Measurements from ENCODE around the gene TMEM217.

Gene TMEM217

DNA sequence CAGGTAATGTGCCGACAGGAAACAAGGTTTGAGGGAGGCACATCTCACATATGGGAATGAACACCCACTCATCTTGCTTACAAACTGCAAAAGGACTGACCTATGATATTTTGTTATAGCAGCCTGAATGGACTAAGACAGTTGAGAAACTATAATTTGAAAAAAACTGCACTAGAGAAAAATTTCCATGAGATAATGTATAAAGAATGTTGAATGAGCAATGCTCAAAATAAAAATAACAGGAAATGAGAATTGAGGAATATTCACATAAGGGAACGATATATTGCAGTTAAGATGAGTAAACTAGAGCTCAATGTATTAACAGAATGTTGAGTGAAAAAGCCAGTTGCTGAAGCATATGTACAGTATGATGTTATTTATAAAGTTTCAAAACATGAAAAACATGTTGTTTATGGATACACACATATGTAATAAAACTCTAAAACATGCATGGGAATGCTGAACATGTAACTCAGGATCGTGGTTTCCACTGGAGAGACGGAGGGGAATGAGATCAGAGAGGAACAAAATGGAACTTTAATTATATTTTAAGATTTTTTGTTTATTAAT is 6.6 kb downstream of the TMEM217 start:
- TF ChIP-seq, protein P1, sequence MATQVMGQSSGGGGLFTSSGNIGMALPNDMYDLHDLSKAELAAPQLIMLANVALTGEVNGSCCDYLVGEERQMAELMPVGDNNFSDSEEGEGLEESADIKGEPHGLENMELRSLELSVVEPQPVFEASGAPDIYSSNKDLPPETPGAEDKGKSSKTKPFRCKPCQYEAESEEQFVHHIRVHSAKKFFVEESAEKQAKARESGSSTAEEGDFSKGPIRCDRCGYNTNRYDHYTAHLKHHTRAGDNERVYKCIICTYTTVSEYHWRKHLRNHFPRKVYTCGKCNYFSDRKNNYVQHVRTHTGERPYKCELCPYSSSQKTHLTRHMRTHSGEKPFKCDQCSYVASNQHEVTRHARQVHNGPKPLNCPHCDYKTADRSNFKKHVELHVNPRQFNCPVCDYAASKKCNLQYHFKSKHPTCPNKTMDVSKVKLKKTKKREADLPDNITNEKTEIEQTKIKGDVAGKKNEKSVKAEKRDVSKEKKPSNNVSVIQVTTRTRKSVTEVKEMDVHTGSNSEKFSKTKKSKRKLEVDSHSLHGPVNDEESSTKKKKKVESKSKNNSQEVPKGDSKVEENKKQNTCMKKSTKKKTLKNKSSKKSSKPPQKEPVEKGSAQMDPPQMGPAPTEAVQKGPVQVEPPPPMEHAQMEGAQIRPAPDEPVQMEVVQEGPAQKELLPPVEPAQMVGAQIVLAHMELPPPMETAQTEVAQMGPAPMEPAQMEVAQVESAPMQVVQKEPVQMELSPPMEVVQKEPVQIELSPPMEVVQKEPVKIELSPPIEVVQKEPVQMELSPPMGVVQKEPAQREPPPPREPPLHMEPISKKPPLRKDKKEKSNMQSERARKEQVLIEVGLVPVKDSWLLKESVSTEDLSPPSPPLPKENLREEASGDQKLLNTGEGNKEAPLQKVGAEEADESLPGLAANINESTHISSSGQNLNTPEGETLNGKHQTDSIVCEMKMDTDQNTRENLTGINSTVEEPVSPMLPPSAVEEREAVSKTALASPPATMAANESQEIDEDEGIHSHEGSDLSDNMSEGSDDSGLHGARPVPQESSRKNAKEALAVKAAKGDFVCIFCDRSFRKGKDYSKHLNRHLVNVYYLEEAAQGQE (IDR thresholded peaks at IDR 0.05; ENCODE audit: insufficient read depth in 1 of 2, low read depth in 2 of 2, low read length in 2 of 2), result no peak
- TF ChIP-seq FOXP2 (optimal IDR thresholded peaks at IDR 0.05; ENCODE audit: borderline replicate concordance, extremely low read depth, extremely low read length, insufficient read depth) (no peak), TAF1 (IDR thresholded peaks at IDR 0.05; ENCODE audit: borderline replicate concordance, insufficient read depth, low read length) (no peak), SIN3A (IDR thresholded peaks at IDR 0.05; ENCODE audit: borderline replicate concordance, insufficient read depth, low read length) (no peak), POLR2AphosphoS5 (IDR thresholded peaks at IDR 0.05; ENCODE audit: low read depth, low read length) (no peak)

DNA sequence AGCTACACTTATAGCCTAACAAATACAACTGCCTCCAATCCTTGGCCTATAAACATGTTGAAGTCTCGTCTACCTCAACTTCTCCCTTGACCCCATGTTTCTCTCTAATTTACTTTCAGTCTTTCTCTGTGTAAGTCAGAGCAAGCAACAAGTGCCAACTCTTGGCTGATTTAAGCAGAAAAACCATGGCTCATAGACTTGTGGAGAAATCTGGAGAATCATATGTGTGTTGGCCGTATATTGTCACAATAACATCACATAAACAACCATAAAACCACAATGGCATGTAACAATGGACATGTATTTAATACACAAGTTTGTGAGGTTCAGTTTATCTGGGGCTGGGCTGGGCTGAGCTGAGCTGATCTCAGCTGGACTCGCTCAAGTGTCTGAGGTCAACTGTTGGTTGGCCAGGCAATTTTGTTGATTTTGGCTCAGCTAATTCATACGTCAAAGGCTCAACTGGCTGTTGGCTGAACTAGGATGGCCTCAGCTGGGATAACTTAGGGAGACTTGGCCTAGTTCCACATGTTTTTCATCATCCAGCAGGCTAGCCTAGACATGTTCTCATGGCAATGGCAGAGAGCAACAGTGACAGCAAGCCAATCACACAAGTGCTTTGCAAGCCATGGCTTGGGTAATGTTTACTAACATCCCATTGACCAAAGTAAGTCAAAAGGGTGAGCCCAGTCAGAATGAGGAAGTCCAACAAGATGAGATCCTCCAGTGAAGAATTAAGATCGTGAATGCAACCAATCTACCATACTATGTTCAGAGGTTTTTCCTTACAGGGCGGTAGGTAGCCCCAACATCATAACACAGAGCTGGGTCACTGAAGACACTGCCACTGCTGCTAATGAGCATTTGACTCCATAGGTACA is 13.3 kb downstream of the TMEM217 start:
- peak; percentile 97 for TF ChIP-seq SIN3A (IDR thresholded peaks at IDR 0.05; ENCODE audit: borderline replicate concordance, insufficient read depth, low read length)
- TF ChIP-seq POLR2AphosphoS5 (IDR thresholded peaks at IDR 0.05; ENCODE audit: low read depth, low read length), result peak; percentile 77
- peak; percentile 80 for TF ChIP-seq FOXP2 (optimal IDR thresholded peaks at IDR 0.05; ENCODE audit: borderline replicate concordance, extremely low read depth, extremely low read length, insufficient read depth)
- TF ChIP-seq TAF1 (IDR thresholded peaks at IDR 0.05; ENCODE audit: borderline replicate concordance, insufficient read depth, low read length), result peak; percentile 48; the same call in 1 of the 2 replicates
- TF ChIP-seq, protein P1 (IDR thresholded peaks at IDR 0.05; ENCODE audit: insufficient read depth in 1 of 2, low read depth in 2 of 2, low read length in 2 of 2), result peak in 1 of 2 experiments; percentile 38; a peak in 1 of 4 replicates

DNA sequence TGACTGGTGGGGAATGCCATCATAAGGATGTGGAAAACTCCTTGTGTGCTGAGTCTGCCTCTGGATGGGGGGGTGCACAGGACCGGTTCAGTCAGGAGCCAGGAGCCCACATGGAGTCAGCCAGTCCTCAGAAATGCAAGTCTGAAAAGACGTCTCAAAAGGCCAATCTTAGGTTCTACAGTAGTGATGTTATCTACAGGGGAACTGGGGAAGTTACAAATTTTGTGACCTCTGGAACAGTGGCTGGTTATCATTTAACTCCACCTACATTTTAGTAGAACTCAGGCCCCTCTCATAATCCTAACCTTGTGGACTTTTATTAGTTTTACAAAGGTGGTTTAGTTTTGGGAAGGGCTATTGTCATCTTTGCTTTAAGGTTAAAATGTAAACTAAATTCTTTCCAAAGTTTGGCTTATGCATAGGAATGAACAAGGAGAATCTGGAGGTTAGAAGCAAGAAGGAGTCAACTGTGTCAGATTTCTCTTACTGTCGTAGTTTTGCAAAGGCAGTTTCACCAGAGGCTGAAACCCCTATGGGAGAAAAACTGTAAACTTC is 14.1 kb downstream of the TMEM217 start:
- TF ChIP-seq SIN3A (IDR thresholded peaks at IDR 0.05; ENCODE audit: borderline replicate concordance, insufficient read depth, low read length) (no peak), FOXP2 (optimal IDR thresholded peaks at IDR 0.05; ENCODE audit: borderline replicate concordance, extremely low read depth, extremely low read length, insufficient read depth) (no peak), TAF1 (IDR thresholded peaks at IDR 0.05; ENCODE audit: borderline replicate concordance, insufficient read depth, low read length) (no peak), POLR2AphosphoS5 (IDR thresholded peaks at IDR 0.05; ENCODE audit: low read depth, low read length) (no peak)
- TF ChIP-seq, protein P1 (IDR thresholded peaks at IDR 0.05; ENCODE audit: insufficient read depth in 1 of 2, low read depth in 2 of 2, low read length in 2 of 2), result no peak

DNA sequence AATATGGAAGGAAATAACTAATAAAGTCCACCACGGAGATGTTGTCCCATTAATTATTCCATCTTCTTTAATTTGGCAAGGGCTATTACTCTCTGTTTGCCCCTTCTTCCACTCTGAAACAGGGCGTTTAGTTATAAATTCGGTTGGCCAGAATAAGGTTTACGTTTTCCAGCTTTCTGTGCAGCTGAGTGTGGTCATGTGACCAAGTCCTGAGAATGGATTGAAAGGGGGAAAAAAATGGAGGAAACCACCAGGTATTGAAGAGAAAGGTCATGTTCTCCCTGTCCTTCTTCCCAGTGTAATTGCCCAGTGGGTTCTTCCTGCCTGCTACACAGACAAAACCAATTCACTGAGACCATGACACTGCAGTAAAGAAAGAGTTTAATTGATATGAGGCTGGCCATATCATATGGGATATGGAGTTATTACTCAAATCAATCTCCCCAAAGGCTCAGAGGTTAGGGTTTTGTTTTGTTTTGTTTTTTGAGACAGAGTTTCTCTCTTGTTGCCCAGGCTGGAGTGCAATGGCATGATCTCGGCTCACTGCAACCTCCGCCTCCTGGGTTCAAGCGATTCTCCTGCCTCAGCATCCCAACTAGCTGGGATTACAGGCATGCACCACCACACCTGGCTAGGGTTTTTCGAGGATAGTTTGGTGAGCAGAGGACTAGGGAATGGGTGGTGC is 14.7 kb downstream of the TMEM217 start:
- no peak for TF ChIP-seq TAF1 (IDR thresholded peaks at IDR 0.05; ENCODE audit: borderline replicate concordance, insufficient read depth, low read length)
- no peak for TF ChIP-seq SIN3A (IDR thresholded peaks at IDR 0.05; ENCODE audit: borderline replicate concordance, insufficient read depth, low read length)
- TF ChIP-seq FOXP2 (optimal IDR thresholded peaks at IDR 0.05; ENCODE audit: borderline replicate concordance, extremely low read depth, extremely low read length, insufficient read depth), result no peak
- TF ChIP-seq POLR2AphosphoS5 (IDR thresholded peaks at IDR 0.05; ENCODE audit: low read depth, low read length), result no peak
- TF ChIP-seq, protein P1 (IDR thresholded peaks at IDR 0.05; ENCODE audit: insufficient read depth in 1 of 2, low read depth in 2 of 2, low read length in 2 of 2), result no peak
